Liver (tissue), 9 donors: ENCODE data around the gene NBAS. TPM values are rescaled to one million over a fixed set of nuclear protein-coding genes. Genes with fewer than 3 reads are reported as not detected.

Experiments used
- DNase-seq: peaks from one replicate; pipeline ENCODE4 v3.0.0-alpha.2; 2017; ENCODE audit warnings: low spot score
- H3K27ac ChIP-seq, 2 donors: one replicate each; pipeline ENCODE4 v1.7.0; 2013; ENCODE audit warnings: inconsistent platforms in 2 of 2, low read length in 2 of 2, control low read depth in 1 of 2, low read depth in 1 of 2, mild to moderate bottlenecking in 1 of 2
- H3K27me3 ChIP-seq, 4 donors: one replicate each; pipeline versions ENCODE4 v1.6.1 to v1.7.0; 2013; ENCODE audit warnings: low read length in 3 of 4, inconsistent platforms in 1 of 4, mild to moderate bottlenecking in 1 of 4, moderate library complexity in 1 of 4; ENCODE audit not compliant: control insufficient read depth in 4 of 4, insufficient read depth in 4 of 4
- H3K36me3 ChIP-seq, 4 donors: one replicate each; pipeline versions ENCODE4 v1.6.1 to v1.7.0; 2013; ENCODE audit warnings: low read length in 3 of 4, mild to moderate bottlenecking in 3 of 4, low read depth in 1 of 4, moderate library complexity in 1 of 4; ENCODE audit not compliant: control insufficient read depth in 4 of 4, insufficient read depth in 3 of 4
- H3K4me1 ChIP-seq, 4 donors: one replicate each; pipeline versions ENCODE4 v1.6.1 to v1.7.0; 2013; ENCODE audit warnings: low read length in 3 of 4, mild to moderate bottlenecking in 3 of 4, moderate library complexity in 1 of 4; ENCODE audit not compliant: control insufficient read depth in 4 of 4, insufficient read depth in 4 of 4
- H3K4me3 ChIP-seq, 3 donors: one replicate each; pipeline versions ENCODE4 v1.6.1 to v1.7.0; 2013; ENCODE audit warnings: low read length in 3 of 3, control low read depth in 1 of 3, low read depth in 1 of 3, mild to moderate bottlenecking in 1 of 3
- H3K9ac ChIP-seq, 2 donors: one replicate each; pipeline ENCODE4 v1.7.0; 2013; ENCODE audit warnings: low read length in 2 of 2, mild to moderate bottlenecking in 2 of 2, moderate library complexity in 2 of 2, control low read depth in 1 of 2, low read depth in 1 of 2
- H3K9me3 ChIP-seq, 4 donors: one replicate each; pipeline versions ENCODE4 v1.6.1 to v1.7.0; 2013; ENCODE audit warnings: low read length in 3 of 4; ENCODE audit not compliant: control insufficient read depth in 4 of 4
- EGR1 ChIP-seq, 2 donors: IDR thresholded peaks; 2 replicates each; pipeline ENCODE4 v1.6.1; 2016 to 2018; ENCODE audit warnings: antibody characterized with exemption in 2 of 2, low read depth in 2 of 2
- FOXA1 ChIP-seq: IDR thresholded peaks from 2 replicates; pipeline ENCODE4 v1.6.1; 2016; ENCODE audit warnings: antibody characterized with exemption
- FOXA2 ChIP-seq: IDR thresholded peaks from 2 replicates; pipeline ENCODE4 v1.6.1; 2016; ENCODE audit warnings: antibody characterized with exemption
- HNF4A ChIP-seq, 2 donors: conservative IDR thresholded peaks; 2 replicates each; pipeline ENCODE4 v1.6.1; 2016; ENCODE audit warnings: antibody characterized with exemption in 2 of 2, mild to moderate bottlenecking in 2 of 2
- RAD21 ChIP-seq, 2 donors: IDR thresholded peaks; 2 replicates each; pipeline ENCODE4 v1.6.1; 2016; ENCODE audit warnings: antibody characterized with exemption in 2 of 2, mild to moderate bottlenecking in 2 of 2
- SP1 ChIP-seq: IDR thresholded peaks from 2 replicates; pipeline ENCODE4 v1.6.1; 2018; ENCODE audit warnings: antibody characterized with exemption, mild to moderate bottlenecking
- TAF1 ChIP-seq: conservative IDR thresholded peaks from 2 replicates; pipeline ENCODE4 v1.6.1; 2016; ENCODE audit warnings: antibody characterized with exemption, mild to moderate bottlenecking
- WGBS: extraction: QIAGEN DNeasy Blood & Tissue Kit; methylation state at CpG from one replicate; pipeline ENCODE4 v1.1.7; 2013; 5-methylcytosine and 5-hydroxymethylcytosine counted together
- polyA plus RNA-seq, 2 donors: library from polyadenylated mRNA; stranded (reverse) in 1 of 2; unstranded in 1 of 2; fragments of 200-250 nt in 1 of 2; fragments of >200 nt in 1 of 2; fragmentation: Nextera tagmentation in 1 of 2; extraction: Ambion mirVana in 1 of 2; gene quantifications; one replicate each; pipeline versions ENCODE4 v1.2.1 to v1.2.3, GENCODE V29; 2013 to 2015
- total RNA-seq, 2 donors: library from RNA; depleted of rRNA; stranded (reverse); fragments of >200 nt; gene quantifications; one replicate each; pipeline ENCODE4 v1.2.3, GENCODE V29; 2014
- TF ChIP-seq, protein P1 (sequence below): fragments of 150-350 bp; IDR thresholded peaks from 2 replicates; pipeline ENCODE4 v1.5.1; 2017; ENCODE audit warnings: improper control_type of control experiment, low read depth, low read length; ENCODE audit not compliant: missing input control
- TF ChIP-seq, protein P2 (sequence below): IDR thresholded peaks from 2 replicates; pipeline ENCODE4 v1.6.1; 2016; ENCODE audit warnings: antibody characterized with exemption
- TF ChIP-seq, protein P3 (sequence below): IDR thresholded peaks from 2 replicates; pipeline ENCODE4 v1.6.1; 2016; ENCODE audit warnings: antibody characterized with exemption
- donor health status: healthy.
- donor health status: healthy.
- donor health status: healthy.
- donor health status: healthy.
- donor health status: healthy.

The NBAS gene
- total and polyA plus RNA-seq, 4 donors = 10.5 to 40.0 (median 18.9) TPM

DNA sequence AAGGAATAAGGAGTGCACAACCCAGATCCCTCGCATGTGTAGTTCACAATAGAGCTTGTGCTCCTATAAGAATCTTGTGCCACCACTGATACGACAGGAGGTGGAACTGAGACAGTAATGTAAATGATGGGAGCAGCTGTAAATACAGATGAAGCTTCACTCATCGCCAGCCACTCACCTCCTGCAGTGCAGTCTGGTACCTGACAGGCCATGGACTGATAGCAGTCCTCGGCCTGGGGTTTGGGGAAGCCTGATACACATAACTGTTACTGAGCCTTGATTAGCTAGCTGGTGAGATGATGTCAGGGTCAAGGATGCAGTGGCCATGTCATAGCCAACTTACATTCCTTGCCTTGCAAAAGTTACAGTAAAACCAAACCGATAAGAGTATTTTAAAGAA lies 376.6 kb downstream of the NBAS start:
- no peak overlapping the region for H3K9ac ChIP-seq
- H3K27ac ChIP-seq = no peak overlapping the region
- H3K4me1 ChIP-seq = no peaks in the 10 kb centered on the region
- H3K4me3 ChIP-seq = no peak overlapping the region
- no peaks in the 10 kb centered on the region for H3K27me3 ChIP-seq
- no peaks in the 10 kb centered on the region for H3K9me3 ChIP-seq
- DNase-seq = no peak
- WGBS = 97% methylated on average over 5 of the region's 5 CpGs
- H3K36me3 ChIP-seq = peaks cover 0 to 11% (median 6%) of the 10 kb centered on the region in 4 donors
- TF ChIP-seq EGR1 (IDR thresholded peaks at IDR 0.05; ENCODE audit: low read depth in 2 of 2) (no peak), SP1 (no peak), RAD21 (IDR thresholded peaks at IDR 0.05) (no peak), HNF4A (conservative IDR thresholded peaks at IDR 0.05) (no peak)
- TF ChIP-seq, protein P1, sequence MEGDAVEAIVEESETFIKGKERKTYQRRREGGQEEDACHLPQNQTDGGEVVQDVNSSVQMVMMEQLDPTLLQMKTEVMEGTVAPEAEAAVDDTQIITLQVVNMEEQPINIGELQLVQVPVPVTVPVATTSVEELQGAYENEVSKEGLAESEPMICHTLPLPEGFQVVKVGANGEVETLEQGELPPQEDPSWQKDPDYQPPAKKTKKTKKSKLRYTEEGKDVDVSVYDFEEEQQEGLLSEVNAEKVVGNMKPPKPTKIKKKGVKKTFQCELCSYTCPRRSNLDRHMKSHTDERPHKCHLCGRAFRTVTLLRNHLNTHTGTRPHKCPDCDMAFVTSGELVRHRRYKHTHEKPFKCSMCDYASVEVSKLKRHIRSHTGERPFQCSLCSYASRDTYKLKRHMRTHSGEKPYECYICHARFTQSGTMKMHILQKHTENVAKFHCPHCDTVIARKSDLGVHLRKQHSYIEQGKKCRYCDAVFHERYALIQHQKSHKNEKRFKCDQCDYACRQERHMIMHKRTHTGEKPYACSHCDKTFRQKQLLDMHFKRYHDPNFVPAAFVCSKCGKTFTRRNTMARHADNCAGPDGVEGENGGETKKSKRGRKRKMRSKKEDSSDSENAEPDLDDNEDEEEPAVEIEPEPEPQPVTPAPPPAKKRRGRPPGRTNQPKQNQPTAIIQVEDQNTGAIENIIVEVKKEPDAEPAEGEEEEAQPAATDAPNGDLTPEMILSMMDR = no peak
- TF ChIP-seq, protein P2, sequence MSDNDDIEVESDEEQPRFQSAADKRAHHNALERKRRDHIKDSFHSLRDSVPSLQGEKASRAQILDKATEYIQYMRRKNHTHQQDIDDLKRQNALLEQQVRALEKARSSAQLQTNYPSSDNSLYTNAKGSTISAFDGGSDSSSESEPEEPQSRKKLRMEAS = no peak

DNA sequence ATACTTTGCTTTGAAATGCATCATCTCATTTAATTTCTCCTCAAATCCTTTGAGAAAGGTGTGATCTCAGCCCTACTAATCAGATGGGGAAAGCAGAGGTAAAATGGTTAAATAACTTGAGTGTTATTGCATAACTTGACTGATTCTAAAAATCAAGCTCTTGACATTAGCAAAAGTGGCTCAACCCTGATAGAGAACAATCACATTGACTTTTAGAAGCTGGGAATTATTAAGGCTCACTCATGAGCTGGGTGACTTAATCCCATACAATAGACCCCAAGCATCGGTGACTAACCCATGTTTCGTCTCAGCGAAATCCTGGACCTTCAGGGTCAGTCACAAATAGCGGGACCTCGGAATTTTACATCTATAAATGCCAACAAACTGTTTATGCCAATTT lies 378.9 kb downstream of the NBAS start:
- no peaks in the 10 kb centered on the region for H3K9me3 ChIP-seq
- no peaks in the 10 kb centered on the region for H3K27me3 ChIP-seq
- TF ChIP-seq SP1 (no peak), HNF4A (conservative IDR thresholded peaks at IDR 0.05) (no peak), FOXA2 (no peak)
- TF ChIP-seq, protein P1 = no peak
- no peak overlapping the region for H3K9ac ChIP-seq
- H3K27ac ChIP-seq = no peak overlapping the region
- over 99% methylated on average over 5 of the region's 5 CpGs for WGBS
- DNase-seq = no peak
- H3K4me3 ChIP-seq = no peak overlapping the region
- H3K36me3 ChIP-seq = peaks cover 0 to 12% (median 7%) of the 10 kb centered on the region in 4 donors
- H3K4me1 ChIP-seq = no peaks in the 10 kb centered on the region

DNA sequence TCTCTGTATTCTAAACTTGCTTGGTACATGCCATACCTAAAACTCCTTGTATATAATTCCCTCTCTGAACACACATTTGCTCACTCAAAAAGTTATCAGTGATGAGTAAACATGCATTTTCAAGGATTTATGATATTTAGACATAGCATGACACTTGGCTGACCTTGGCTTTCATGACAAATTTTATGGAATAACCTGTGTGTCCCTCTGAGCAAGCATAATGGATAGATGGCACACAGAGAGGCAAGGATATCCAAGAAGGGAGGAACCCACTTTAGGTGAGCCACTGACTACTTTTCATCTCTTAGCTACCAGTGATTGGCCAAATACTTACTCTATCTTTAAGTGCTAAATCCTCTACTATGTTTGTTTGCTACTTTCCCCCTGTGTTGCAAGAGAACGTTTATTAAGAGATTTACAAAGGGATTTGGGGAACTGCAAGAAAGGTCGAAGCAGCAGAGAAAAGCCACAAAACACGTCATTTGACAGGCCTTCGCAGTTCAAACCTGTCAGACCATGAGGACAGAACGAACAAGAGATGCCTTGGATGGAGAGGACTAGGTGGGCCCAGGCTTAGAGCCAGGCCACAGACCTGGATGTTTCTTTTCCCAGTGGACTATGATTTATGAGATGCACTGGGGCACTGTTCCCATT lies 379.9 kb downstream of the NBAS start:
- Histone ChIP-seq H3K36me3 (peaks cover 0 to 8% (median 7%) of the 10 kb centered on the region in 4 donors), H3K9ac (no peak overlapping the region), H3K27me3 (no peaks in the 10 kb centered on the region), H3K4me1 (no peaks in the 10 kb centered on the region), H3K9me3 (no peaks in the 10 kb centered on the region), H3K4me3 (no peak overlapping the region), H3K27ac (no peak overlapping the region)
- WGBS = 88% methylated on average over 5 of the region's 5 CpGs
- no peak for DNase-seq
- TF ChIP-seq HNF4A (conservative IDR thresholded peaks at IDR 0.05) (no peak), TAF1 (no peak), FOXA2 (no peak), FOXA1 (no peak)
- TF ChIP-seq, protein P3, sequence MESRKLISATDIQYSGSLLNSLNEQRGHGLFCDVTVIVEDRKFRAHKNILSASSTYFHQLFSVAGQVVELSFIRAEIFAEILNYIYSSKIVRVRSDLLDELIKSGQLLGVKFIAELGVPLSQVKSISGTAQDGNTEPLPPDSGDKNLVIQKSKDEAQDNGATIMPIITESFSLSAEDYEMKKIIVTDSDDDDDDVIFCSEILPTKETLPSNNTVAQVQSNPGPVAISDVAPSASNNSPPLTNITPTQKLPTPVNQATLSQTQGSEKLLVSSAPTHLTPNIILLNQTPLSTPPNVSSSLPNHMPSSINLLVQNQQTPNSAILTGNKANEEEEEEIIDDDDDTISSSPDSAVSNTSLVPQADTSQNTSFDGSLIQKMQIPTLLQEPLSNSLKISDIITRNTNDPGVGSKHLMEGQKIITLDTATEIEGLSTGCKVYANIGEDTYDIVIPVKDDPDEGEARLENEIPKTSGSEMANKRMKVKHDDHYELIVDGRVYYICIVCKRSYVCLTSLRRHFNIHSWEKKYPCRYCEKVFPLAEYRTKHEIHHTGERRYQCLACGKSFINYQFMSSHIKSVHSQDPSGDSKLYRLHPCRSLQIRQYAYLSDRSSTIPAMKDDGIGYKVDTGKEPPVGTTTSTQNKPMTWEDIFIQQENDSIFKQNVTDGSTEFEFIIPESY = no peak
